B cell (primary cell): ENCODE measurements around the gene XPNPEP3. TPM values are rescaled to one million over a fixed set of nuclear protein-coding genes. Genes with fewer than 3 reads are reported as not detected.
"Not testable (repeated sequence)": the region's sequence is repeated elsewhere in the genome, so short reads cannot be mapped to it uniquely, and the experiment has no call there.

ENCODE experiments used
- ATAC-seq: fragments of 200-7000 bp; cut with Tn5 transposase; one replicate; pipeline ENCODE4 v1.10.0; 2021; ENCODE audit warnings: low read depth, mild to moderate bottlenecking, moderate number of reproducible peaks, moderate library complexity
- CTCF ChIA-PET: fragments of 350-600 bp; sonication (Branson Sonifier 250); formaldehyde crosslinking; loops from one replicate; lab custom pipeline; 2021; ENCODE audit warnings: antibody characterized with exemption, inconsistent platforms; lab: Charles Lee
- POLR2A ChIA-PET: fragments of 350-600 bp; sonication (Branson Sonifier 250); formaldehyde crosslinking; loops from one replicate; lab custom pipeline; 2021; ENCODE audit warnings: antibody characterized with exemption; lab: Charles Lee
- DNase-seq: peaks from one replicate; pipeline ENCODE4 v3.0.0; 2013
- H2AFZ ChIP-seq: 2 replicates; pipeline ENCODE4 v1.6.1; 2012; ENCODE audit warnings: mild to moderate bottlenecking, low read depth, low read length; ENCODE audit not compliant: insufficient read depth, poor library complexity, severe bottlenecking
- H3K27ac ChIP-seq, 2 donors: 1 replicate in 1 of 2; 2 replicates in 1 of 2; pipeline ENCODE4 v1.5.1; 2012 to 2013; ENCODE audit warnings: low read length in 2 of 2, mild to moderate bottlenecking in 2 of 2, moderate library complexity in 1 of 2
- H3K27me3 ChIP-seq, 4 experiments: fragments of 200-600 bp in 1 of 4; sonication (generic) in 1 of 4; replicated peaks in 1 of 4; 1 replicate in 2 of 4; 2 replicates in 2 of 4; pipeline versions ENCODE4 v1.6.1 to v1.7.0; 2013 to 2016; ENCODE audit warnings: low read length in 3 of 4, mild to moderate bottlenecking in 2 of 4, mixed read lengths in 1 of 4, moderate library complexity in 1 of 4; ENCODE audit not compliant: insufficient read depth in 4 of 4, control insufficient read depth in 3 of 4; ENCODE audit errors: control extremely low read depth in 1 of 4
- H3K36me3 ChIP-seq, 2 experiments: replicated peaks in 1 of 2; 1 replicate in 1 of 2; 2 replicates in 1 of 2; pipeline versions ENCODE4 v1.6.1 to v1.7.1; 2013; ENCODE audit warnings: low read length in 1 of 2; ENCODE audit not compliant: insufficient read depth in 2 of 2, control insufficient read depth in 1 of 2; ENCODE audit errors: control extremely low read depth in 1 of 2, extremely low read depth in 1 of 2
- H3K4me1 ChIP-seq, 2 donors: fragments of 200-600 bp in 1 of 2; sonication (generic) in 1 of 2; 1 replicate in 1 of 2; 2 replicates in 1 of 2; pipeline versions ENCODE4 v1.5.1 to v1.6.1; 2013 to 2017; ENCODE audit warnings: low read length in 2 of 2; ENCODE audit not compliant: control insufficient read depth in 2 of 2, insufficient read depth in 2 of 2
- H3K4me2 ChIP-seq: replicated peaks from 2 replicates; pipeline ENCODE3; 2012; ENCODE audit warnings: mild to moderate bottlenecking, low read depth, low read length; ENCODE audit not compliant: poor library complexity, severe bottlenecking
- H3K4me3 ChIP-seq, 5 experiments: fragments of 200-600 bp in 1 of 5; sonication (generic) in 1 of 5; 1 replicate in 3 of 5; 2 replicates in 2 of 5; pipeline versions ENCODE4 v1.5.1 to v1.7.0; 2011 to 2016; ENCODE audit warnings: low read length in 4 of 5, mild to moderate bottlenecking in 4 of 5, low read depth in 2 of 5, control low read depth in 1 of 5, moderate library complexity in 1 of 5; ENCODE audit not compliant: insufficient read depth in 1 of 5; ENCODE audit errors: control extremely low read depth in 1 of 5, extremely low read depth in 1 of 5
- H3K79me2 ChIP-seq: fragments of 200-600 bp; sonication (generic); one replicate; pipeline ENCODE4 v1.6.0; 2016; ENCODE audit warnings: low read length; ENCODE audit not compliant: control insufficient read depth, insufficient read depth
- H3K9ac ChIP-seq: fragments of 200-600 bp; sonication (generic); 2 replicates; pipeline ENCODE4 v1.6.1; 2017; ENCODE audit warnings: mild to moderate bottlenecking, low read length, moderate library complexity
- H3K9me3 ChIP-seq, 3 donors: one replicate each; pipeline versions ENCODE4 v1.6.1 to v1.7.1; 2013; ENCODE audit warnings: low read length in 2 of 3; ENCODE audit not compliant: control insufficient read depth in 2 of 3, insufficient read depth in 1 of 3; ENCODE audit errors: control extremely low read depth in 1 of 3
- H4K20me1 ChIP-seq: 2 replicates; pipeline ENCODE4 v1.6.0; 2012; ENCODE audit warnings: mild to moderate bottlenecking, low read length; ENCODE audit not compliant: insufficient read depth, control insufficient read depth, poor library complexity, severe bottlenecking
- H3K27ac Mint-ChIP-seq: one replicate; pipeline ENCODE4 v1.8.0; 2021; ENCODE audit warnings: mixed read lengths
- H3K27me3 Mint-ChIP-seq: one replicate; pipeline ENCODE4 v1.8.0; 2021; ENCODE audit warnings: mixed read lengths
- H3K4me1 Mint-ChIP-seq: one replicate; pipeline ENCODE4 v1.8.0; 2021; ENCODE audit warnings: mixed read lengths
- H3K4me3 Mint-ChIP-seq: one replicate; pipeline ENCODE4 v1.8.0; 2021; ENCODE audit warnings: mixed read lengths
- H3K9me3 Mint-ChIP-seq: one replicate; pipeline ENCODE4 v1.8.0; 2022; ENCODE audit warnings: mixed read lengths; ENCODE audit not compliant: insufficient read depth
- EZH2 ChIP-seq: IDR thresholded peaks from 2 replicates; pipeline ENCODE4 v1.6.1; 2012; ENCODE audit warnings: borderline replicate concordance, low read depth, mild to moderate bottlenecking, moderate library complexity, low read length; ENCODE audit not compliant: insufficient read depth, poor library complexity, severe bottlenecking
- WGBS: methylation state at CpG from one replicate; pipeline ENCODE4 v1.1.5; 2013; ENCODE audit warnings: missing lambda C conversion rate; ENCODE audit not compliant: insufficient coverage; 5-methylcytosine and 5-hydroxymethylcytosine counted together
- intact Hi-C: fragments of 100-400 bp; cut with micrococcal nuclease; formaldehyde crosslinking; loops from one replicate; pipeline ENCODE4 v1.10.0; 2022
- polyA plus RNA-seq: library from polyadenylated mRNA; depleted of rRNA; stranded (reverse); fragments of >200 nt; gene quantifications from 2 replicates; pipeline ENCODE4 v1.2.3, GENCODE V29; 2012
- total RNA-seq, 2 donors: library from RNA; stranded (reverse); fragments of 120-200 nt in 1 of 2; gene quantifications; 1 replicate in 1 of 2; 2 replicates in 1 of 2; pipeline versions ENCODE4 v1.2.3 to v1.2.4, GENCODE V29; 2013 to 2022
- TF ChIP-seq, protein P1 (sequence below): fragments of 200-600 bp; IDR thresholded peaks from one replicate; pipeline ENCODE4 v1.8.0; 2022; ENCODE audit warnings: antibody characterized with exemption, mild to moderate bottlenecking

XPNPEP3 gene
- total and polyA plus RNA-seq, 2 donors (not counting 1 experiment from before 2014, with no cell fraction given): 7.9 to 18.9 TPM

DNA sequence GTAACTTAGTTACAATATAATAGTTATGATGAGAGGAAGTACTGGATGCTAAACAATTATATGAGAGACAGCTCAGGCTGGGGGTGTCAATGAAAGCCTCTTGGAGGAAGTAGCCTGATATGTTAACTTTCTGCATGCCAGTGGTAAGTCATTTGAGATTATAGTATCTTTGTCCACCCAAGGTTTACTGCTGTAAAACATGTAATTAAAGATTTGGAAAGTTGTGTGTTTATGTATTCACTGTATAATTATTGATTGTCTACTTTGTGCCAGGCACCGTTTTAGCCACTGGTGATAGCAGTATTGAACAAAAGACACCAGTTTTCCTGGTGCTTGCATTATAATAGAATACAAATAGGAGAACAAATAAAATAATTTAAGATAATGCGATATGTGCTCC lies 5.6 kb downstream of the XPNPEP3 start:
- ChIA-PET CTCF (no interaction called here), POLR2A (no interaction called here)
- H3K27me3 Mint-ChIP-seq: no peaks in the 10 kb centered on the region
- H3K9me3 ChIP-seq: no peaks in the 10 kb centered on the region
- no peak overlapping the region for H3K4me3 ChIP-seq
- H3K9me3 Mint-ChIP-seq: no peaks in the 10 kb centered on the region
- TF ChIP-seq, protein P1, sequence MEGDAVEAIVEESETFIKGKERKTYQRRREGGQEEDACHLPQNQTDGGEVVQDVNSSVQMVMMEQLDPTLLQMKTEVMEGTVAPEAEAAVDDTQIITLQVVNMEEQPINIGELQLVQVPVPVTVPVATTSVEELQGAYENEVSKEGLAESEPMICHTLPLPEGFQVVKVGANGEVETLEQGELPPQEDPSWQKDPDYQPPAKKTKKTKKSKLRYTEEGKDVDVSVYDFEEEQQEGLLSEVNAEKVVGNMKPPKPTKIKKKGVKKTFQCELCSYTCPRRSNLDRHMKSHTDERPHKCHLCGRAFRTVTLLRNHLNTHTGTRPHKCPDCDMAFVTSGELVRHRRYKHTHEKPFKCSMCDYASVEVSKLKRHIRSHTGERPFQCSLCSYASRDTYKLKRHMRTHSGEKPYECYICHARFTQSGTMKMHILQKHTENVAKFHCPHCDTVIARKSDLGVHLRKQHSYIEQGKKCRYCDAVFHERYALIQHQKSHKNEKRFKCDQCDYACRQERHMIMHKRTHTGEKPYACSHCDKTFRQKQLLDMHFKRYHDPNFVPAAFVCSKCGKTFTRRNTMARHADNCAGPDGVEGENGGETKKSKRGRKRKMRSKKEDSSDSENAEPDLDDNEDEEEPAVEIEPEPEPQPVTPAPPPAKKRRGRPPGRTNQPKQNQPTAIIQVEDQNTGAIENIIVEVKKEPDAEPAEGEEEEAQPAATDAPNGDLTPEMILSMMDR: no peak
- TF ChIP-seq EZH2: no peak
- H2AFZ ChIP-seq: no peak overlapping the region
- 83% methylated on average over 1 of the region's 2 CpGs for whole genome bisulfite sequencing
- no peak overlapping the region for H3K9ac ChIP-seq
- no peaks in the 10 kb centered on the region for H3K27me3 ChIP-seq
- peaks cover 25% of the 10 kb centered on the region for H3K4me1 Mint-ChIP-seq
- H3K4me1 ChIP-seq: peaks cover 12 to 17% of the 10 kb centered on the region in 2 donors
- DNase-seq (no peak), ATAC-seq (no peak)
- no peak overlapping the region for H3K4me2 ChIP-seq
- peaks cover 0 to 2% of the 10 kb centered on the region in 2 experiments for H3K36me3 ChIP-seq
- H3K27ac ChIP-seq: no peak overlapping the region
- intact Hi-C loops: no loop called here
- H3K79me2 ChIP-seq: peaks cover 77% of the 10 kb centered on the region
- H3K4me3 Mint-ChIP-seq: no peak overlapping the region
- no peaks in the 10 kb centered on the region for H4K20me1 ChIP-seq
- no peak overlapping the region for H3K27ac Mint-ChIP-seq

DNA sequence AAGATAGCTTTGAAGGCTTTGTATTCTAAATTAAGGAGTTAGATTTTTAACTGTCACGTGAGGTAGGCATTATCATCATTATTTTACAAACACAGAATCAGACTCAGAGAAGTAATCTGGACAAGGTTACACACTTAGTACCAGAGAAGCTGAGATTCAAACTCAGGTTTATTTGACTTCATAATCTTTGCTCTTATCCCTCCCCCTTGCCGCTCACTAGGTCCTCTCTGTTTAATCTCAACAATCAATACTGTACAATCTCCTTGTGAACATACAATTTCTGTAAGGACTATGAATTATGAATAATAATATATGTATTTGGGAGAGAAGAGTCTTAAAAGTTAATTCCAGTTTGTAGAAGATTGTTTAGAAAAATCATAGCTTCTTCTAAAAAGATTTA lies 10.2 kb downstream of the XPNPEP3 start:
- Histone ChIP-seq H3K4me1 (peaks cover 5 to 9% of the 10 kb centered on the region in 2 donors), H3K27me3 (no peaks in the 10 kb centered on the region), H3K9ac (no peak overlapping the region), H3K4me2 (no peak overlapping the region), H3K27ac (no peak overlapping the region), H3K36me3 (peaks cover 2 to 12% of the 10 kb centered on the region in 2 experiments), H2AFZ (no peak overlapping the region), H4K20me1 (no peaks in the 10 kb centered on the region), H3K4me3 (no peak overlapping the region), H3K9me3 (no peaks in the 10 kb centered on the region), H3K79me2 (peaks cover 56% of the 10 kb centered on the region)
- no CpG with 5 or more reads among the region's 2 CpGs for WGBS
- no peak for ATAC-seq
- Mint-ChIP-seq H3K4me3 (no peak overlapping the region), H3K9me3 (no peaks in the 10 kb centered on the region), H3K4me1 (peaks cover 16% of the 10 kb centered on the region), H3K27me3 (no peaks in the 10 kb centered on the region), H3K27ac (no peak overlapping the region)
- intact Hi-C loops: no loop called here
- POLR2A ChIA-PET: no interaction called here
- CTCF ChIA-PET: interaction anchor here (0.6 to 1.4 kb wide), 2 partner anchors 55 to 132 kb away, joined by 3 to 4 read pairs; no protein-coding TSS in a partner anchor
- DNase-seq: no peak
- no peak for TF ChIP-seq EZH2
- TF ChIP-seq, protein P1: no peak

DNA sequence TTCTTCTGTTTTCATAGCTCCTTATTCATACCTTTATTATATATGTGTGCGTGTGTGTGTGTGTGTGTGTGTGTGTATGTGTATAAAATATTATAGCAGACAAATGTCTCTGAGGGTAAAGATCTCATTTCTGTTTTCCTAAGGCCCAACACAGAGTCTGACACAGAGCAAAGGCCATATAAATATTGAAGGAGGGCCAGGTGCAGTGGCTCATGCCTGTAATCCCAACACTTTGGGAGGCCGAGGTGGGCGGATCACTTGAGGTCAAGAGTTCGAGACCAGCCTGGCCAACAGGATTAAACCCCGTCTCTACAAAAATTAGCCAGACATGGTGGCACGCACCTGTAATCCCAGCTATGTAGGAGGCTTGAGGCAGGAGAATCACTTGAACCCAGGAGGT lies 11.4 kb downstream of the XPNPEP3 start:
- H3K9me3 ChIP-seq, H3K27me3 ChIP-seq, H3K4me2 ChIP-seq, intact Hi-C loops, H3K4me3 Mint-ChIP-seq, DNase-seq, ATAC-seq, POLR2A ChIA-PET, H4K20me1 ChIP-seq, H3K9ac ChIP-seq, H3K4me3 ChIP-seq, H3K27ac Mint-ChIP-seq, H3K27me3 Mint-ChIP-seq, H3K4me1 ChIP-seq, H2AFZ ChIP-seq, H3K9me3 Mint-ChIP-seq, H3K27ac ChIP-seq: not testable (repeated sequence)
- Histone ChIP-seq H3K79me2 (peaks cover 51% of the 10 kb centered on the region), H3K36me3 (peaks cover 2 to 12% of the 10 kb centered on the region in 2 experiments)
- H3K4me1 Mint-ChIP-seq: peaks cover 14% of the 10 kb centered on the region
- 100% methylated on average over 5 of the region's 6 CpGs for WGBS
- CTCF ChIA-PET: interaction anchor here (0.6 to 1.4 kb wide), 2 partner anchors 23 to 54 kb away, joined by 3 read pairs; no protein-coding TSS in a partner anchor
